ENCODE measurements around the gene PSMB8. TPM values are rescaled to one million over a fixed set of nuclear protein-coding genes. Genes with fewer than 3 reads are reported as not detected.

The PSMB8 gene
- total and polyA plus RNA-seq, 2 of the 4 experiments (the other 2 are of a cell fraction), result 31.6 to 33.3 TPM

DNA sequence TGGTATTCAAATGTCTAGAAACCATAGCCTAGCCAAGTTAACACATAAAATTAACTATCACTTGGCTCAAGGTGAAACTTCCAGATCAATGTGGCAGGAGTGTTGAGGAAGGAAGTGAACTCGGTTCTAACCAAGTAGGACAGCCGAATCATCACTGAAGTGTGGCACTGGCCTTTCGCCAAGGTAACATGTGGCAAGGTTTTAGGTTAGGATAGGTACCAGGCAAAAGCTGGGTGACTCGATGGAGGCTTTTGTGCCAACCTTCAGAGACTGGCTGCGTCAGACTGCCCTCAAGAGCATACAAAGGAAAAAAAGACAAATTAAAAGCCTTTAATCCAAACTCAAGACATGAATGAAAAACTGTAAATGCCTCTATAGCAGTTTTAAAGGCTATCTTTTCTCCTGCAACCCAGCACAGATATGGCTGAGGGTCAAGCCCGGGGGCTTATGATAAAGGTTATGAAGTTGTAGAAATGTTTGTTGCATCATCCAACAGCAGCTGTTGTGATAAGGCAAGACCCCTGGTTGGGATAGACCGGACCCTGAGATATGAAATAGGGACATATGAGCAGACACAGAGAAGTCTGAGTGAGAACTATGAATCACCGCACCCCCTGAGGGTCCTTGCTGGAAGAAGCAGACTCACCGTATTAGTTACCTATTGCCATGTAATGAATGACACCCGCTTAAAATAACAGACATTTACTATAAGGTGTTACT, 22.0 kb upstream of the PSMB8 start:
- WGBS, 2 experiments (ENCODE audit: extremely low coverage in 2 of 2, insufficient read length in 1 of 2), result 80% methylated on average over 1 of the region's 10 CpGs; no CpG with 5 or more reads in 1 of the 2 experiments
- H4K5ac ChIP-seq (ENCODE audit: low read depth, low read length), result no peak overlapping the region
- in situ Hi-C loops (cut with MboI; ENCODE audit: low sequenced_read_pairs), result no loop called here

More for the DNA sequence above, 22.0 kb upstream of the PSMB8 start:
- H3K79me1 ChIP-seq (ENCODE audit: low read depth in 1 of 2, low read length in 2 of 2), result no peaks in the 10 kb centered on the region
- no peak overlapping the region for H3K27ac ChIP-seq (ENCODE audit: insufficient read depth, low read length)
- intact Hi-C loops (cut with micrococcal nuclease), result loop anchor here (5.0 to 10.0 kb wide), 3 partner anchors 161 to 434 kb away; partner anchors contain the start of gene HLA-DQB1
- TF ChIP-seq POLR2A (IDR thresholded peaks at IDR 0.05; ENCODE audit: low read depth, low read length), result no peak
- TF ChIP-seq MAZ (IDR thresholded peaks at IDR 0.05; ENCODE audit: borderline replicate concordance, low read depth, low read length), result no peak
- TF ChIP-seq, protein P1, sequence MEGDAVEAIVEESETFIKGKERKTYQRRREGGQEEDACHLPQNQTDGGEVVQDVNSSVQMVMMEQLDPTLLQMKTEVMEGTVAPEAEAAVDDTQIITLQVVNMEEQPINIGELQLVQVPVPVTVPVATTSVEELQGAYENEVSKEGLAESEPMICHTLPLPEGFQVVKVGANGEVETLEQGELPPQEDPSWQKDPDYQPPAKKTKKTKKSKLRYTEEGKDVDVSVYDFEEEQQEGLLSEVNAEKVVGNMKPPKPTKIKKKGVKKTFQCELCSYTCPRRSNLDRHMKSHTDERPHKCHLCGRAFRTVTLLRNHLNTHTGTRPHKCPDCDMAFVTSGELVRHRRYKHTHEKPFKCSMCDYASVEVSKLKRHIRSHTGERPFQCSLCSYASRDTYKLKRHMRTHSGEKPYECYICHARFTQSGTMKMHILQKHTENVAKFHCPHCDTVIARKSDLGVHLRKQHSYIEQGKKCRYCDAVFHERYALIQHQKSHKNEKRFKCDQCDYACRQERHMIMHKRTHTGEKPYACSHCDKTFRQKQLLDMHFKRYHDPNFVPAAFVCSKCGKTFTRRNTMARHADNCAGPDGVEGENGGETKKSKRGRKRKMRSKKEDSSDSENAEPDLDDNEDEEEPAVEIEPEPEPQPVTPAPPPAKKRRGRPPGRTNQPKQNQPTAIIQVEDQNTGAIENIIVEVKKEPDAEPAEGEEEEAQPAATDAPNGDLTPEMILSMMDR (conservative IDR thresholded peaks at IDR 0.05; ENCODE audit: low read depth, low read length), result no peak
- no peak for TF ChIP-seq NFE2L2 (IDR thresholded peaks at IDR 0.05; ENCODE audit: low read depth, low read length)
- TF ChIP-seq BHLHE40 (IDR thresholded peaks at IDR 0.05; ENCODE audit: low read depth, low read length), result no peak
- no peak for TF ChIP-seq RCOR1 (IDR thresholded peaks at IDR 0.05; ENCODE audit: insufficient replicate concordance, low read length)
- TF ChIP-seq RAD21 (IDR thresholded peaks at IDR 0.05; ENCODE audit: low read length), result no peak
- TF ChIP-seq SMC3 (IDR thresholded peaks at IDR 0.05; ENCODE audit: low read depth, low read length), result no peak
- TF ChIP-seq ELK1 (IDR thresholded peaks at IDR 0.05; ENCODE audit: borderline replicate concordance, low read depth, low read length), result no peak
- TF ChIP-seq CHD1 (IDR thresholded peaks at IDR 0.05; ENCODE audit: low read depth, low read length), result no peak
- no peak for TF ChIP-seq RFX5 (IDR thresholded peaks at IDR 0.05; ENCODE audit: low read depth, low read length)
- TF ChIP-seq, protein P2, sequence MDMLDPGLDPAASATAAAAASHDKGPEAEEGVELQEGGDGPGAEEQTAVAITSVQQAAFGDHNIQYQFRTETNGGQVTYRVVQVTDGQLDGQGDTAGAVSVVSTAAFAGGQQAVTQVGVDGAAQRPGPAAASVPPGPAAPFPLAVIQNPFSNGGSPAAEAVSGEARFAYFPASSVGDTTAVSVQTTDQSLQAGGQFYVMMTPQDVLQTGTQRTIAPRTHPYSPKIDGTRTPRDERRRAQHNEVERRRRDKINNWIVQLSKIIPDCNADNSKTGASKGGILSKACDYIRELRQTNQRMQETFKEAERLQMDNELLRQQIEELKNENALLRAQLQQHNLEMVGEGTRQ (IDR thresholded peaks at IDR 0.05; ENCODE audit: low read depth, low read length), result no peak
- TF ChIP-seq FOS (IDR thresholded peaks at IDR 0.05; ENCODE audit: low read depth, low read length), result no peak
- H3K4me3 ChIP-seq (ENCODE audit: insufficient read depth, low read depth, low read length), result no peak overlapping the region
- no peak for ATAC-seq (ENCODE audit: low read depth)
- no peak overlapping the region for H2BK120ac ChIP-seq (ENCODE audit: low read depth, low read length)
- H3K18ac ChIP-seq (ENCODE audit: low read depth, low read length), result no peak overlapping the region
- no peak overlapping the region for H2BK5ac ChIP-seq (ENCODE audit: low read depth, low read length, poor library complexity, severe bottlenecking)
- CTCF ChIA-PET, result no interaction called here
- no peaks in the 10 kb centered on the region for H3K36me3 ChIP-seq (ENCODE audit: control insufficient read depth, insufficient read depth, low read length)
- peaks cover 19% of the 10 kb centered on the region for H3K27me3 ChIP-seq (ENCODE audit: control insufficient read depth, insufficient read depth, low read length)
- H3K4me1 ChIP-seq (ENCODE audit: control insufficient read depth, insufficient read depth, low read length), result peaks cover 2% of the 10 kb centered on the region; the same call in 1 of the 2 replicates
- no peaks in the 10 kb centered on the region for H3K9me3 ChIP-seq (ENCODE audit: control insufficient read depth, insufficient read depth, low read length)
- no peak overlapping the region for H2AFZ ChIP-seq (replicated peaks; ENCODE audit: low read length, poor library complexity)
- no peak overlapping the region for H2BK20ac ChIP-seq (ENCODE audit: low read depth, low read length)
- H3K4ac ChIP-seq (ENCODE audit: low read depth, low read length), result no peak overlapping the region
- no peak overlapping the region for H3K9ac ChIP-seq (ENCODE audit: low read depth, low read length)
- no TSS peak for BruUV-seq (replicated peaks)
- H3K4me2 ChIP-seq (ENCODE audit: low read depth, low read length), result no peak overlapping the region
- DNase-seq, result no peak
- no peak overlapping the region for H4K91ac ChIP-seq (ENCODE audit: insufficient read depth, low read depth, low read length)
- H2BK15ac ChIP-seq (ENCODE audit: low read depth, low read length), result no peak overlapping the region
- no peak overlapping the region for H4K8ac ChIP-seq (ENCODE audit: low read depth in 2 of 2, low read length in 2 of 2)
- H2AK9ac ChIP-seq (replicated peaks; ENCODE audit: low read depth, low read length, poor library complexity), result no peak overlapping the region
- no peak overlapping the region for H2AK5ac ChIP-seq (ENCODE audit: low read depth, low read length)
- no peaks in the 10 kb centered on the region for H4K20me1 ChIP-seq (ENCODE audit: insufficient read depth, low read length)
- peak overlapping the region; percentile 79 for H3K23ac ChIP-seq (ENCODE audit: low read depth, low read length)
- H3K14ac ChIP-seq (replicated peaks; ENCODE audit: low read depth, low read length), result no peak overlapping the region
- H3K9me1 ChIP-seq (ENCODE audit: insufficient read depth, low read length), result no peaks in the 10 kb centered on the region
- no peak overlapping the region for H3K56ac ChIP-seq (ENCODE audit: extremely low read depth, insufficient read depth, low read length)
- dilution Hi-C loops (cut with HindIII; ENCODE audit: low sequenced_read_pairs, unreplicated experiment), result no loop called here
- POLR2A ChIA-PET (ENCODE audit: unreplicated experiment), result no interaction called here

All from IMR-90 (cell line).